ENCODE measurements around the gene ETV3L. TPM values are rescaled to one million over a fixed set of nuclear protein-coding genes. Genes with fewer than 3 reads are reported as not detected.

ETV3L gene
- total and polyA plus RNA-seq, 2 donors (not counting 1 experiment from before 2014, with no cell fraction given), result not detected

DNA sequence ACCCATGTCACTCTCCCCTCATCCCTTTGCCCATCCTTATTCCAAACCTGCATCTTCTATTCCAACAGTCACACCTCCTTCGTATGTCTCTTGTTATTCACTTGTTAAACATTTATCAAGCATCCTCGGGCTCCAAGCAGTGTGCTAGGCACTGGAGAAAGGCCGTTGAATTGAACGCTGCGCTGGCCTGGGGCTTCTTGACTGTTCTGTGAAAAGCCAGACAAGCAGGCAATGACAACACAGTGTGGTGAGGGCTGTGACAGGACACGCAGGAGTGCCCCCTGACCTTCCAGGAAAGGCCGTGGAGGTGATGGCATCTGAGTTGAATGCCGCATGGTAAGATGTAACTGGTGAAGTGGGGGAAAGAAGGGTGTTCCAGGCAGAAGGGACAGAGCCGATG, 19.4 kb upstream of the ETV3L start:
- DNase-seq (ENCODE audit: low read depth in 2 of 2), result no peak
- Histone ChIP-seq H2AFZ (ENCODE audit: low read length) (no peak overlapping the region), H3K27me3 (ENCODE audit: control insufficient read depth, insufficient read depth, low read length) (peaks cover 5% of the 10 kb centered on the region), H3K27ac (ENCODE audit: insufficient read depth, low read length) (no peak overlapping the region), H3K36me3 (ENCODE audit: control insufficient read depth, insufficient read depth, low read length) (peaks cover 2% of the 10 kb centered on the region), H3K4me3 (replicated peaks in 1 of 4; ENCODE audit: control extremely low read depth in 1 of 4, insufficient read depth in 1 of 4, low read depth in 3 of 4, low read length in 4 of 4) (no peak overlapping the region), H3K4me1 (ENCODE audit: control insufficient read depth, extremely low read depth, insufficient read depth, low read length) (no peaks in the 10 kb centered on the region), H4K20me1 (ENCODE audit: control insufficient read depth, extremely low read depth, insufficient read depth, low read length) (no peaks in the 10 kb centered on the region), H3K9me3 (ENCODE audit: control insufficient read depth, insufficient read depth, low read depth, low read length) (no peaks in the 10 kb centered on the region), H3K9ac (ENCODE audit: insufficient read depth, low read length) (no peak overlapping the region), H3K79me2 (ENCODE audit: control insufficient read depth, insufficient read depth, low read length) (no peaks in the 10 kb centered on the region), H3K4me2 (ENCODE audit: extremely low read depth, insufficient read depth, low read length) (no peak overlapping the region)
- TF ChIP-seq, protein P1, sequence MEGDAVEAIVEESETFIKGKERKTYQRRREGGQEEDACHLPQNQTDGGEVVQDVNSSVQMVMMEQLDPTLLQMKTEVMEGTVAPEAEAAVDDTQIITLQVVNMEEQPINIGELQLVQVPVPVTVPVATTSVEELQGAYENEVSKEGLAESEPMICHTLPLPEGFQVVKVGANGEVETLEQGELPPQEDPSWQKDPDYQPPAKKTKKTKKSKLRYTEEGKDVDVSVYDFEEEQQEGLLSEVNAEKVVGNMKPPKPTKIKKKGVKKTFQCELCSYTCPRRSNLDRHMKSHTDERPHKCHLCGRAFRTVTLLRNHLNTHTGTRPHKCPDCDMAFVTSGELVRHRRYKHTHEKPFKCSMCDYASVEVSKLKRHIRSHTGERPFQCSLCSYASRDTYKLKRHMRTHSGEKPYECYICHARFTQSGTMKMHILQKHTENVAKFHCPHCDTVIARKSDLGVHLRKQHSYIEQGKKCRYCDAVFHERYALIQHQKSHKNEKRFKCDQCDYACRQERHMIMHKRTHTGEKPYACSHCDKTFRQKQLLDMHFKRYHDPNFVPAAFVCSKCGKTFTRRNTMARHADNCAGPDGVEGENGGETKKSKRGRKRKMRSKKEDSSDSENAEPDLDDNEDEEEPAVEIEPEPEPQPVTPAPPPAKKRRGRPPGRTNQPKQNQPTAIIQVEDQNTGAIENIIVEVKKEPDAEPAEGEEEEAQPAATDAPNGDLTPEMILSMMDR (conservative IDR thresholded peaks at IDR 0.05 in 1 of 2, IDR thresholded peaks at IDR 0.05 in 1 of 2; ENCODE audit: low read depth in 1 of 2, low read length in 2 of 2), result no peak
- TF ChIP-seq EZH2 (IDR thresholded peaks at IDR 0.05; ENCODE audit: low read length, missing control alignments), result no peak

DNA sequence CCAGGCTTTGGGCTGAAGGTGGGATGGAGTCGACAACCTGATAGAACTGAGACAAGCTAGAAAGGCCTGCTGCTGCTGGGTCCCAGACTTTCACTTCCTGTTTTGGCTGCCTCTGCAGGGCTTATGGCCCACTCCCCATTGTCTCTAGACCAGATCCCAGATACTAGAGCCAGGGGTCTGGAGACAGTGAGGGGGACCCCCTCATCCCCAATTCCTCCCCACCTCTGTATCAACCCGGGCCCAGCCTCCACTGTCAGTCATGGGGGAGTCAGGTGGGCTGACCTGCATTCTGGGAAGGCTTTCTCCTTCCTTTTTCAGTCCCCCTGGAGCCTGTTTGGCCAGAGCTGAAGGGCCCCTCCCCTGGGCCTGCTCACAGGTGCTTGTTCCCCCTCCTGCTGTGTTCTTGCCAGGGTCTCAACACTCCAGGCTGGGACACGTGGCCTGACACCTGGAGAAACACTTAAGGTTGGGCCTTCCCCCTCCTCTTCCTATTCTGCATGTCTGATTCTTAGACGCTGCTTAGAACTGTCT, 18.0 kb upstream of the ETV3L start:
- Histone ChIP-seq H3K36me3 (ENCODE audit: control insufficient read depth, insufficient read depth, low read length) (peaks cover under 1% of the 10 kb centered on the region), H3K9ac (ENCODE audit: insufficient read depth, low read length) (no peak overlapping the region), H3K9me3 (ENCODE audit: control insufficient read depth, insufficient read depth, low read depth, low read length) (no peaks in the 10 kb centered on the region), H3K4me2 (ENCODE audit: extremely low read depth, insufficient read depth, low read length) (no peak overlapping the region), H3K4me3 (replicated peaks in 1 of 4; ENCODE audit: control extremely low read depth in 1 of 4, insufficient read depth in 1 of 4, low read depth in 3 of 4, low read length in 4 of 4) (no peak overlapping the region), H3K4me1 (ENCODE audit: control insufficient read depth, extremely low read depth, insufficient read depth, low read length) (no peaks in the 10 kb centered on the region), H3K27ac (ENCODE audit: insufficient read depth, low read length) (no peak overlapping the region), H2AFZ (ENCODE audit: low read length) (no peak overlapping the region), H4K20me1 (ENCODE audit: control insufficient read depth, extremely low read depth, insufficient read depth, low read length) (no peaks in the 10 kb centered on the region), H3K27me3 (ENCODE audit: control insufficient read depth, insufficient read depth, low read length) (peaks cover 12% of the 10 kb centered on the region), H3K79me2 (ENCODE audit: control insufficient read depth, insufficient read depth, low read length) (no peaks in the 10 kb centered on the region)
- no peak for TF ChIP-seq EZH2 (IDR thresholded peaks at IDR 0.05; ENCODE audit: low read length, missing control alignments)
- TF ChIP-seq, protein P1 (conservative IDR thresholded peaks at IDR 0.05 in 1 of 2, IDR thresholded peaks at IDR 0.05 in 1 of 2; ENCODE audit: low read depth in 1 of 2, low read length in 2 of 2), result no peak
- DNase-seq (ENCODE audit: low read depth in 2 of 2), result no peak

DNA sequence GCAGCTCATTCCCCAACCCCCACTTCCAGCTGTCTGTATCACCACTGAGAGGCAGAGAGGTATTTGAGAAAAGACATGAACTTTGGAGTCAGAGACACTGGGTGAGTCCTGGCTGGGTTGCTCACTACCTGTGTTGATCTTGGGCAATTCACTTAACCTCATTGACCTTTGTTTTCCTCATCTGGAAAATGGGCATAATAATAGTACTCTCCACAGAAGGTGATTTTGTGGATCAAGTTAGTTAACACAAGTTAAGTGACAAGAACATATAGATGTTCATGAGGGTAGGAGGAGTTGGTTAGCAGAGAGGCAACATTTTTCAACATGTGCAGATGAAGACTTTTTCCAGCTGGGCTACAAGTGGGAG, 17.1 kb upstream of the ETV3L start:
- Histone ChIP-seq H3K9ac (ENCODE audit: insufficient read depth, low read length) (no peak overlapping the region), H3K27ac (ENCODE audit: insufficient read depth, low read length) (no peak overlapping the region), H3K9me3 (ENCODE audit: control insufficient read depth, insufficient read depth, low read depth, low read length) (no peaks in the 10 kb centered on the region), H2AFZ (ENCODE audit: low read length) (no peak overlapping the region), H3K4me2 (ENCODE audit: extremely low read depth, insufficient read depth, low read length) (no peak overlapping the region), H4K20me1 (ENCODE audit: control insufficient read depth, extremely low read depth, insufficient read depth, low read length) (no peaks in the 10 kb centered on the region), H3K36me3 (ENCODE audit: control insufficient read depth, insufficient read depth, low read length) (no peaks in the 10 kb centered on the region), H3K27me3 (ENCODE audit: control insufficient read depth, insufficient read depth, low read length) (peaks cover 21% of the 10 kb centered on the region), H3K4me3 (replicated peaks in 1 of 4; ENCODE audit: control extremely low read depth in 1 of 4, insufficient read depth in 1 of 4, low read depth in 3 of 4, low read length in 4 of 4) (no peak overlapping the region), H3K79me2 (ENCODE audit: control insufficient read depth, insufficient read depth, low read length) (no peaks in the 10 kb centered on the region), H3K4me1 (ENCODE audit: control insufficient read depth, extremely low read depth, insufficient read depth, low read length) (no peaks in the 10 kb centered on the region)
- no peak for DNase-seq (ENCODE audit: low read depth in 2 of 2)
- no peak for TF ChIP-seq EZH2 (IDR thresholded peaks at IDR 0.05; ENCODE audit: low read length, missing control alignments)
- TF ChIP-seq, protein P1 (conservative IDR thresholded peaks at IDR 0.05 in 1 of 2, IDR thresholded peaks at IDR 0.05 in 1 of 2; ENCODE audit: low read depth in 1 of 2, low read length in 2 of 2), result no peak
